Effector CD8-positive, alpha-beta T cell (primary cell): ENCODE data around the gene MMP28.

Experiments used
- DNase-seq: peaks from one replicate; lab custom pipeline; 2025; lab: John Stamatoyannopoulos, UW

MMP28 gene

DNA sequence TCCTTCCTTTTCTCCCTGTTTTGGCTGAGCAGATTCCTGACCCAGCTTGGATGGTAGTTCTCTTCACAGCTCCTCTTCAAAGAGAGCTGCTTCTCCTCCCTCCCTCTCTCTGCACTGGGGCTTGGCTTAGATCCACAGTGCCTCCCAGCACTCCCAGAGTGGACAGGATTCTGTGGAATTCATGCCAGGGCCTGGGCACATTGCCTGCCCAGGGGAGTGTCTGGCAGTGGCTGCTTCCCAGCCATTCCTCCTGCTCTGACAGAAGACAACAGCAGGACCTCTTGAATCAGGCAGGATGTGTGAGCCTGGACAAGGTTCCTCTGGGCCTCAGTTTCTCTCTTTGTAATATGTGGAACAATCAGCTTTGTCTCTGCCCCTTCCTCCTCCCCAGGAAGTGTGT, 4.5 kb upstream of the MMP28 start:
- no peak for DNase-seq

DNA sequence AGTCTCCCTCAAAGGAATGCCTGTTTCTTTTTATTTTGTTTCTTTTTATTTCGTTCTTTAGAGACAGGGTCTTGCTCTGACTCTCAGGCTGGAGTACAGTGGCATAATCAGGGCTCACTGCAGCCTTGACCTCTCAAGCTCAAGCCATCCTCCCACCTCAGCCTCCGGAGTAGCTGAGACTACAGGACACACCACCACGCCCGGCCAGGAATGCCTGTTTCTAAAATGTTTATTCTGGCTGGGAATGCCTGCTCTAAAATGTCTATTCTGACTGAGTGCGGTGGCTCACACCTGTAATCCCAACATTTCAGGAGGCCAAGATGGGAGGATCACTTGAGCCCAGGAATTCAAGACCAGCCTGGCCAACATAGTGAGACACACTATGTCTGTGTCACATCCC, 2.5 kb upstream of the MMP28 start:
- DNase-seq: no peak

DNA sequence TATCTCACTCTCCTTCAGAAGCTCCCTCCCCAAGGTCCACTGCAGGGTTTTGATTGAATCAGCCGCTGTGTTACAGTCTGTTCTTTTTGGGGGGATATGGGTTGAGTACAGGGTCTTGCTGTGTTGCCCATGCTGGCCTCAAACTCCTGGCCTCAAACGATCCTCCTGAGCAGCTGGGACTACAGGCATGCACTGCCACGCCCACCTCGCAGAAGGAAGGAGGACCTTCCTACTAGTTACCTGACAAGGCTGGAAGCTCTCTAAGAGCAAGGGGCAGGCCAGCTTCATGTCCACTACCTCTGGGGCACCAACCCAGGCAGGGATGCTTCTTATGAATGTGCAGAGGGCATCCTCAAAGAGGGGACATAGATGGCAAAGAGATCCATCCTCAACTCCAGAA, 1.9 kb upstream of the MMP28 start:
- no peak for DNase-seq

DNA sequence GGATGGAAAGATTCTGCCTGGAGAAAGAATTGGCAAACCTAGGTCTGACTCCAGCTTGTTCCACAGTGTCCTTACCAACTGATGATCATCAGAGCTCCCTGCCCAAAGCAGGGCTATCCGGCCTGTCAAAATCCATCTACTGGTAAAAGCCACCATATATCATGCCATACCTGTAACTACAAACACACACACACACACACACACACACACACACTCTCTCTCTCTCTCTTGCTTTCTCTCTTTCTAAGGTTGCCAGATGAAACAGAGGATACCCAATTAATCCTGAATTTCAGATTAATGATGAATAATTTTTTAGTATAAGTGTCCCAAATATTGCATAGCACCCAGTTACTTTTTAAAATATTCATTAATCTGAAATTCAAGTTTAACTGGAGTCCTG, 1.5 kb upstream of the MMP28 start:
- no peak for DNase-seq

DNA sequence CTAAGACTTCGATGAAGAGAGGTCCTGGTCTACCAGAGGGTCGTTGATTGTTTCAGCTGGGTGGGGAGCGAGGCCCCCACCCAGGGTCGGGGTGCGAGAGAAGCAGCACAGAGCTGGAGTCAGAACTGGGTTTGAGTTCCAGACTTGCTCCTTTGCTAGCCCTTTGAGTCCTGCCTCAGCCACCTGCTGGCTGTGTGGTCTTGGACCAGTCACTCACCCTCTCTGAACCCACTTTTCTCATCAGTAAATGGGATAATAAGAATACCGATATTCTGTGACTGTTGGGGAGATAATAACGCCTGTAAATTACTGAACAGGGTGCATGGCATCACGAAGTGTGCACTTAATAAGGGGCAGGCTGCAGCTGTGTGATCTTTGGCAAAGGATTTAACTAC, 427 bp upstream of the MMP28 start:
- no peak for DNase-seq

DNA sequence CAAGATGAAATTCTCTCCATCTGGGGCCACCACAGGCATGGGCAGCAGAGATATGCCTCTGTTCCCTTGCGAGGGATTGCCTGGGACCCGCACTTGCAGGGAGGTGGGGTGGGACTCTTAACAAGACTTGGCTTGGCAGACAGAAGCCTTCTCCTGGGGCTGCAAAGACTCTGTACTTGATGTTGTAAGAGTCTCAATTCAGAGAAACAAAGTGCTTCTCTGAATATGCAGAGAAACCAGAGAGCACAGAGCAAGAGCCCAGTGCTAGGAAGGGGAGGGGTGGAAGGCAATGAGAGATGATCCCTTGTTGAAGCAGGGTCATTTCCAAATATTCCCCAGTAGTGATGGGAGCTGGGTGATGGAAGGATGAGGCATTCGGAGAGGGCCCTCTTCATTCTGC, 2.2 kb downstream of the MMP28 start:
- no peak for DNase-seq

DNA sequence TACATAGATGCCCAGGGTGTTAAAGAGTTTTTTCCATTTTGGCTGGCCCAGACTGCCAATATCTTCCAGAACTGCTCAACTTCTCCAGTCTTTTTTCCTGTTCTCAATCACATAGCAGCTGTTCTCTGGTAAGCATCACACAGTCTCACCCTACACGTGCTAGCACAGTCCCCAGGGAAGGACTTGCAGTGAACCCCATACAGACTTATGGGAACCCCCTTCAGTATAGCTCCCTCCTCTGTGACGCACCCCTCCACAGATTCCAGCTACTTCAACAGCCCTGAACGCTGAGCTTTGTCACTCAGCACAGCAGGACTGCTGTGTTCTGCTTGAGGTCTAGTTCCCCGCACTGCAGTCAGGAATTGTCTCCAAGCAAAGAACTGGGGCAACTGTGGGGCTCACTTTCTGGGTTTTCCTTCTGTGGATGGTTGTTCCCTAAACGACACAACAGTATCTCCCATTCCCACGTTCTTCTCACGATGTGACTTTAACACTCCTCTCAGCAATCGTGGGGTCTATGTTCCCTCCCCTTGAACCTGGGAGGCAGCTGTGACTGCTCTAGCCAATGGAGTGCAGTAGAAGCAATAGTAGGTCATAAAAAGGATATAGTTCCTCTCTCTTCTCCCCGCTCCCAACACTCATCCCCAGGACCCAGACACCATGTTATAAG, 3.6 kb downstream of the MMP28 start:
- DNase-seq: no peak

DNA sequence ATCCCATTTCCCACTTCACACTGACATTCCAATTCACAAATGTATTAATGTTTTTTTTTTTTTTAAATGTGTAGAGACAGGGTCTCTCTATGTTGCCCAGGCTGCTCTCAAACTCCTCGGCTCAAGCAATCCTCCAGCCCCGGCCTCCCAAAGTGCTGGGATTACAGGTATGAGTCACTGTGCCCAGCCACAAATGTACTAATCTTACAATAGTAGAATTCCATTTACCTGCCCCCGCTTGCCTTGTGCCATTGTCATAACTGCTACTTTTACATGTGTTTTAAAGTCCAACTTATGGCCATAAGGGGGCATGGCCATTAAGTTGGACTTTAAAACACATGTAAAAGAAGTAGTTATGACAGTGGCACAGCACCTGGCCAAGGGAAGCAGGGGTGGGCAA, 4.6 kb downstream of the MMP28 start:
- no peak for DNase-seq

DNA sequence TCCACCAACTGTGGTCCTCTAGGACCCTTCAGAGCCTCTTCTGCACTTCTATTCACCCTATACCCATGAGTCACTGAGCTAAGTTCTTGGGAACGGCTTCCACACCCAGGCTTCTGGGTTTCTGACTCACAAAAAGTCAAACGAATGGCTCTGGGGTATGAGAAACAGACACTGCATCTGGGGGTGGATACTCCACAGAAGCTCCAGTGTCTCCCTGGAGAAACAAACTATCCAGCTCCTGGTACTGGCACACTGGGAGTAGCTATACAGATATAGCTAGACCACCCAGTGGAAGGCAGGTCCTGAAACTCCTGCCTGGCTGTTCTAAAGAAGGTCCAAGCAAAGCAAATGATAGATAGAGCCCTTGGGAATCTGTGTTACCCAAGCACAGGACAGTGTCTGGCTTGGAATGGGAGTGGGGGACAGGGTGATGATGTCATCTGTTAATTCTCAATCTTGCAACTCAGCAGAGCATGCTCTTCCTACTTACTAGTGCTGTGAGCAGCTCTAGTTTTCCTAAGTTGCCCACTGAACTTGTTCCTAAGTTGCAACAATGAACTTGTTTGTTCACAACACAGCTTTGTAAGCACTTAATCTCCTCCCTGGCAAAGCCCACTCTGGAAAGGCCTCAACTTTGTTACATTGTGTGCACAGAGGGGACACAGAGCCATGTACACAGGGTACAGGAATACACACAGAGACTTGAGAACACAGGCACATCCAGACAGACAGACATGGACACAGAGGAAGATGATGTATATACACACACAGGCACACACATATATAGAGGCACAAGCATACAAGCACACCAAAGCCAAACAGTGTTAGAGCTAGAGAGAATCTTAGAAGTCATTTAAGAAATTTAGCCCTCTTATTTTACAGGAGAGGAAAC, 6.7 kb downstream of the MMP28 start:
- DNase-seq: no peak

DNA sequence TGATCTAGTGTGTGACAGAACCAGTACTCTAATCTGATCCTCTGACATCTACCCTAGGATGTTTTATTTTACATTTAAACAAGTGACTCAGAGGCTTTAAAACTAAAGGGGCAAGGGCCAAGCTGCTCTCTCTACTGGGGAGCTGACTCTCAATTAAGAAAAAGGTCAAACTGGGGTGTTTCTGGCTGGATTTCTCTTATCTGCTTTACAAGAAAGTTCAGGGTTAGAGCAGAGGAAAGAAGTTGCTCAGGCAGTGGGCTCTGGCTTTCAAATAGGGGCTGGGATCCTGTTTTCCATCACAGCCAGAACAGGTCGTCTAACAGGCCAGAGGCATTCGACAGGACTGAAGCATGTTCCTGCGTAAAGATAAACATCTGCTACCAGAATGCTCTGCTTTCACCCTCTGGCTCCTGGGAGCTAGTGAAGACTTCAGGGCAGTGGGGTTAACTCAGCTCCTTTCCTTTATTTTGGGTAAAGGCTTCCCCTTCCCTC, 8.5 kb downstream of the MMP28 start:
- DNase-seq: no peak

DNA sequence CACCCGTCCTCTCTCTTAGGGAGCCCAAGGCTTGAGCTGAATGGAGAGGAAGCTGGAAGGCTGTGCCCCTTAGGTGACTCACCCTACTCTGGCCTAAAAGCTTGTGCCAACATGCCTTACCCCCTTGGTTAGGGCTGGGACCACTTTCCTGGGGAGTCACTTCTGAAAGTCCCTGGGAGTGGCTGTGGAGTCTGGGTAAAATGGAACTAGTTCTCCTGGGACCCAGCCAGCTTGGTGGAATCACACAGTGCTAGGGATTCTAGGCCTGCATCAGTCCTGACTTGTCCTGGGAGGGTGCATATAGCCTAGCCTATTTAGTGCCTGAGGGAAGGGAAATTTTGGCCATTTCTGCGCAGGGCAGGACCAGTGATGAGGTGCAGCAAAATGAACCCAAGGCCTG, 10.5 kb downstream of the MMP28 start:
- no peak for DNase-seq

DNA sequence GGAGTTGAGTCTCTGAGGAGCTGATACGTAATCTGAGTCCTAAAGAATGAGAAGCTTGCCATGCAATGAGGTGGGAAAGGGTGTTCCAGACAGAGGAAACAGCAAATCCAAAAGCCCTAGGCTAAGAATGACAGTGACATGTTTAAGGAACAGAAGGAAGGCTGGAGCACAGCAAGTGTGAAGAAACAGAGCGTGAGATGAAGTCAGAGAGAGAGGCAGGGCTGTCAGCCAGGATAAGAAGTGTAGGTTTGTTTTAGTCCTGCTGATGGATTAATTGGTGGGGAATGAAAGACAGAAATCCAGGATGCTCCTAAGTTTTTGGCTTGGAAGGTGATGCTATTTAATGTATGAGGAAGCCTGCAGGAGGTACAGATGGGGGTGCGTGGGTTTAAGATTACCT, 14.5 kb downstream of the MMP28 start:
- DNase-seq: no peak

DNA sequence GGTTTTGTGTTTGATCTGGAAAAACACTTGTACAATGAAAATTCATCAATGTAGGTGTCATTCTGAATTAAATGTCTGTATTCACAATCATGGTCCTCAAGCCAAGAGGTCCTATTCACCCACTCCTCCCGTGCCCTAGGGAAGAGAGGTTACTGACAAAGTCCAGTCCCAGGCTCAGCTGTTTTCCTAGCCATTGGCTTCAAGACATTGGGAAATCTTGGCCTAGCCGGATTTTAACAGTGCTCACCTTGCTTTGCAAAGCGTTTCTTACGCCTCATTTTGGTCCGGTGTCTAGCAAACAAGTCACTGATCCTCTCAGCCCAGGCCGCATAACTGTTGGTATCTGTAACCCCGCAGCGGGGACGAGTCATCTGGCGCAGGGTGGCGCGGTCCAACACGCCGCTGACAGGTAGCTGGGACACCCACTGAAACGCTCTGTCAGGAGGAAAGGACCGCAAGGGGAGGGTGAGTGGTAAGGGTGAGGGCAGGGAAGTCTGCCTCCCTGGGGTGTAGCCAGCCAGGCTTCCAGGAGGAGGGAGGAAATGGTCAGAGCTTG, 16.7 kb downstream of the MMP28 start:
- DNase-seq: no peak

DNA sequence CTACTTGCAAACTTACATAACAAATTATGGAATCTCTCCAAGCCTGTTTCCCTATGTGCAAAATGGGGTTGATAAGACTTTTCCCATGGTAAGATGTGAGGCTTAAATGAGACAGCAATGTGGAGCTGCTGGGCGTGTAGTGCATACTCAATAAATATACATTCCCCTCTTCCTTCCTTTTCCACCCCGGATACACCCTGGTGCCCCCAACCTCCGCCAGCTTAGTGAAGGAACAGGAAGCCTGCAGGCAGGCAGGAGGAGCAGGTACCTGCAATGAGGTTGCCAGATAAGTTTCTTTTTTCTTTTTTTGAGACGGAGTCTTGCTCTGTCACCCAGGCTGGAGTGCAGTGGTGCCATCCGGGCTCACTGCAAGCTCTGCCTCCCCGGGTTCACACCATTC, 19.9 kb downstream of the MMP28 start:
- no peak for DNase-seq

DNA sequence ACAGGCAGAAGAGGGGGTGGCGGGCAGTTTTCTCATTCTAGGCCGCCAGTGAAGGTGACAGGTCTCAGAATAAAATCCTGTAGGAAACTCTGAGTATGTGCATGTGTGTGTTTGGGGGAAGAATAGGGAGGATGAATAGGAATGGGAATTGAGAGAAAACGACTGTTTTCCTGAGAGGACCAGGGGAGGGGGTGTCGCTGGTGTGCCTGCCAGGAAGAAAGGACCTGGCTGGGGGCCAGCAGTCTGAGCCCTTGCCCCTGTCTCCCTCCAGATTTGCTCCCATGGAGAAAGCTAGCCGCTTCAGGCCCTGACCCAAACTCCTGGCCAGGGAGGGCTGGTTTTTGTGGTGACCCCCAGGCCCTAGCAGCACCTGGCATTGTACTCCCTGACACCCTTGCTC, 20.4 kb downstream of the MMP28 start:
- no peak for DNase-seq

DNA sequence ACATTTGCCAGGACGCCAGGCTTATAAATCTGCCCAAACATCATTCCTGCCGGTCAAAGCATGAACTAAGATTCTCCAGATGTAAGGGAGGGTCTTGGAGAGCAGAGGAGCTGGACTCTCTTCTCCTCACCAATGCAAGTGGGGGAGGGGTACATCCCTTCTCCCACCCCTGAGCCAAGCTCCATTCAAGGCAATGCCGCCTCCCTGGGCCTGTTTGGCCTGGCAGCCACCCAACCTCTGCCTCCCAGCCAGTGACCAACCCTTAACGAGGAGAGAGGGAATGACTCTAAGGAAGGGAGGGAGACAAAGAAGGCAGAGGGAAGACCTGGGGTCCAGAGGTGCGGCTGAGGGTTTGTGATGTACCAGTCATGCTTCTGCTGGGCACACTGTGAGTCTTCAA, 20.9 kb downstream of the MMP28 start:
- DNase-seq: no peak

DNA sequence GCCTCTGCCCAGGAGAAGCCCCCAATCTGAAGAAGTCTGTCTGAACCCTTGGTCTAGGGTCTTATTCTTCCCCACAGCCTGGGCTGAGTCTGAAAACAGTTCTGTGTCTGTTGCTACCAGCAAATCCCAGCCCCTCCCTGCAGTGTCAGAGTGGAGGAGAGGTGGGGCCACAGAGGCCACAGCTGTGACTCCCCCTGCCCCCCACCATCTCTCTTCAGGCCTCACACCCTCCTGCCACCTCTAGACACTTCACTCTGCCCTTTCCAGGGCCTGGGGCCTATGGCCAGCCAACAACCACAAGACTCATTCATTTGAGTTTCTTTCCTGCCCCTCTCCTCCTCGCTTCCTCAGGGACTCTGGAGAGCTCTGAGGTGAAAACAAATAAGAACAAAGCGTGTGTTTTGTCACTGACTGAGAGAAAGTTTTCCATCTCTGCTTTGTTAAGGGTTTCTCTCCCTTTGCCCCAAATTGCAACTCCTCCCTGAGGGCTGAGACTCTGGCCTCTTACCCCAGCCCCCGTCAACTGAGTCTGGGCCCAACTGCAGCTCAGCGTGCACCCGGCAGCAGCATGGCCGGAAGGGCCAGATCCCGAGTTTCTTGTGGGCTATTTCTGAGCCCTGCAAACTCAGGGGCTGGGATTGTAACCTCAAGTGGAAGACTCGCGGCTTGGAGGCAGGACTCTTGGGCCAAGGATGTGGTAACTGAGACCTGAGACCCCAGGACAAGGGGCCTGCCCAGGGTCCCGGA, 21.6 kb downstream of the MMP28 start:
- no peak for DNase-seq

DNA sequence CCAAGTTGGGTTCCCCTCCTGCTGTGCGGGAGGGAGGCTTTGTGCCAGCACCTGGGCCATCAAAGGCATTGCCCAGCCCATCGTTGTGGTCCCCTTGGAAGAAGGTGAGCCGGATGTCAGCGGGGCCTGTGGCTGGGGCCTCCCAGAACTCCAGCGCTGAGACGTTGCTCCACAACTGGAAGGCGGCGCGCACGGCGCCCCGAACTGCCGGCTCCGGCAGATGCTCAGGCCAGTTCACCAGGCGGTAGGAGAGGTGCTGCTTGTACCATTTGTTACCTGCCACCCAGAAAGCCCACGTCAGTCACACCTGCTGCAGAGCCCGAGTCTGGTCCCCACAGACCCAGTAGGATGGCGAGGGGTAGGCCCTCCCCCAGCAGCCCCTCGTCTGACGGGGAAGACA, 22.3 kb downstream of the MMP28 start:
- DNase-seq: no peak

DNA sequence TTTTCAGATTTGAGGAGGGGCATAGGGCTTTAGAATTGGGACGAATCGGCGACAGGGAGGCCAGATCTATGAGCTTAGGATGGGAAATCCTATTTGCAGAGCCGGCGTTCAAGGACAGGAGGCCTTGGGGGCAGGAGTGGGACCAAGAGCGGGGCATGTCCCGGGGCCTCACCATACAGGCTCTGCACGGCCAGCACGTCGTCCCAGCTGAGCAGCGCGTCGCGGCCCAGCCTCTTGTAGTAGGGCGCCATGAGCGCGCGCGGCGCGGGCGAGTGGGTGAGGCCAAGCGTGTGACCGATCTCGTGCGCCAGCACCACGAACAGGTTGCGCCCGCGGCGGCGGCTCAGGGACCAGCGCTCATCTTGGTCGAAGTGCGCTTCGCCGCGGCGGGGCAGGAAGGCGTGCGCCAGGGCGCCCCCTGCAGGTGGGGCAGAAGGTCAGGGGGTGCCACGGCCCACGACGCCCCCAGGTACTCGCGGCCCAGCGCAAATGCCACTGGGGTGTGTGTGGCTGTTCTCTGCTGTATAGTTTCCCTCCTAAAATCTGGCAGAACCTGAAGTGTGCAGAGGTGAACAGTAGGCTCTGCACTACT, 25.4 kb downstream of the MMP28 start:
- no peak for DNase-seq

DNA sequence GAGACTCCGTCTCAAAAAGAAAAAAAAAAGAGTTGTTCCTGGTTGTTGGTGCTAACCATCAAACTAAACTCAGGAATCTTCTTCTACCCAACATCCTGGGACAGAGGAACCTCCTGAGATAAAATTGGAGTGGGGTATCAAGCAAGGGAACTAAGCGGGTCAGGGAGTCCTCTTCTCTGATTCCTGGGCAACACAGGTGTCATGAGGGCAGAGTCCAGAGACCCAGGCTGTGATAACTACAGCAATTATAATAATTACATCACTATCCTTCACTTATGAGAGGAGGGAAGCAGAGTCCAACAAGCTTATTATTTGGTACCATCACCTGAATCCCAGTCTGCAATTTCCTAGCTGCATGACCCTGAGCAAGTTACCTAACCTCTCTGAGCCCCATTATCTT, 26.6 kb downstream of the MMP28 start:
- DNase-seq: no peak

DNA sequence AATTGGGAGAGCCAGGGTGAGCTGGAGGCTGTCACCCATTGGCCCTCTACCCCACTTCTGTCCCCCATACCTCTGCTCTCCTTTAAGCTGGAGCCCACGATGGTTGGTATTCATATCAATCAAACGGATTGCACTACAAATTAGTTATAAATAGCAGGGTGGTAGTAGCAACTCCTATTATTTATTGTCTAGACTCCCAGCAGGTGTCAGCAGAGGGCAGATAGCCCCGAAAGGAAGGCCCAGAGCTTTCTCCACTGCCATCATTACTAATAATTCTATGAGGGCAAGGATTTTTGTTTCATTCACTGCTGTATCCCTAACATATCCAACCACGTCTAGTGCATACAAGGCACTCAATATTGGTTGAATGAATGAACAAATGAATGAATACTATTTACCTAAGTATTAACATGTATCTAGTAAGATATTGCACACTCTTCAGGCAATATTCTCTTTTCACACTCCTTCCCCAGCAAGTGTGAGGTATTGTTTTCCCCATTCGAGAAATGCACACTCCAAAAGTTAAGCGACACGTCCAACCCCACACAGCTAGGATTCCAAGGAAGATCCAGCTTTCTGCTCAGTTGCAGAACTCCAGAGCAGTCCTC, 28.4 kb downstream of the MMP28 start:
- no peak for DNase-seq

DNA sequence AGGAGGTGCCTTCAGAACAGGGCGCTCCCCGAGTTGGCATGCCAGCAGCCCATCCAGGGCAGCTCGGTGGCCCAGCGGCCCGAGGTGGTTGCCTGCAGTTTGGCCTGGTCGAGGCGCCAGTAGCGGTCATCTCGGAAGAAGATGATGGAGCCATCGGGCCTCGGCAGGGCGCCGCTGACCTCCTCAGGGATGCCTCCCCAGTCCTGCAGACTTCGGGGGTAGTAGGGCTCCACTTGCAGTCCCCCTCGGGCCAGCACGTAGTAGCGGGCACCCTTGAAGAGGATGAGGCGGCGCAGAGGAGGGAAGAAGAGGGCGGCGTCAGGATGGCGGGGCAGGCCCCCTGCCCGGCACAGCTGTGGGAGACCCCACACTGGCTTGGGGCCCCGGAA, 29.0 kb downstream of the MMP28 start:
- no peak for DNase-seq
